HFFc6 (cell line): Measurements from ENCODE around the gene ANKRD53. TPM values are rescaled to one million over a fixed set of nuclear protein-coding genes. Genes with fewer than 3 reads are reported as not detected.
A peak's percentile ranks its signal among the peaks of the same experiment; 100 is the strongest.

Source experiments
- DNase-seq: peaks from one replicate; pipeline ENCODE4 v3.0.0-alpha.2; 2018
- H3K27ac Mint-ChIP-seq: 2 replicates; pipeline ENCODE4 v1.8.0; 2020; ENCODE audit warnings: mild to moderate bottlenecking, mixed read lengths
- H3K27me3 Mint-ChIP-seq: 2 replicates; pipeline ENCODE4 v1.8.0; 2021; ENCODE audit warnings: mild to moderate bottlenecking, moderate library complexity, mixed read lengths; ENCODE audit not compliant: insufficient read depth
- H3K36me3 Mint-ChIP-seq: 2 replicates; pipeline ENCODE4 v1.8.0; 2021; ENCODE audit warnings: low read depth, mixed read lengths
- H3K4me1 Mint-ChIP-seq: 2 replicates; pipeline ENCODE4 v1.8.0; 2020; ENCODE audit warnings: low read depth, mixed read lengths
- H3K4me3 Mint-ChIP-seq: 2 replicates; pipeline ENCODE4 v1.8.0; 2020; ENCODE audit warnings: mild to moderate bottlenecking, moderate library complexity, mixed read lengths
- H3K9me3 Mint-ChIP-seq: 2 replicates; pipeline ENCODE4 v1.8.0; 2020; ENCODE audit warnings: mild to moderate bottlenecking, mixed read lengths
- CTCF ChIP-seq: fragments of 200-600 bp; sonication (generic); IDR thresholded peaks from 2 replicates; pipeline ENCODE4 v1.5.0; 2021; ENCODE audit warnings: antibody characterized with exemption, mild to moderate bottlenecking
- total RNA-seq, 6 experiments: library from RNA; stranded (reverse); fragmentation: NEBNext Ultra II Directional; extraction: Animal tissue kit (Norgen Biotek cat#: 25700); gene quantifications; 2 replicates in 1 of 6; 3 replicates in 5 of 6; pipeline ENCODE4 v1.2.3, GENCODE V29; 2021

Gene ANKRD53
- total RNA-seq, 6 experiments from 2014 or later = 0.64 to 1.1 (median 0.85) TPM

DNA sequence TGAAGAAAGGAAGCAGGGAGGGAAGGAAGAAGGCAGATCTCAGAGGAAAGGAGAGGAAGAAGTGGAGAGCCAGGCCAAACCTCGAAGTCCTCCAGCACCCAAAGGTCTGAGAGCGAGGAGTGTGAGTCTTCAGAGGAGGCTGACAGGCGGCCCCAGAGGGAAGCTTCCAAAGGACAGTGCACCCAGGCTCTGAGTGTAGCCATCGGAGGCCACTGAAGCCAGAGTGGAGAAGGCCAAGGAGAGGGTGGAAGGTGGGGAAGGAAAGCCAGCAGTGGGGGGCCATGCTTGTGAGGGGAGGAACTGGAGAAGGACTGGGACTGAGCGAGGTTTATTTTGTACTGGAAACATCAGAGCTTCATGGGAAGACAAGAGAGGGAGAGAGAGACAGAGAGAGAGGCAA, 36.7 kb upstream of the ANKRD53 start:
- Mint-ChIP-seq H3K27me3 (peaks cover 3% of the 10 kb centered on the region), H3K9me3 (no peaks in the 10 kb centered on the region), H3K36me3 (no peaks in the 10 kb centered on the region), H3K27ac (no peak overlapping the region), H3K4me1 (peaks cover 18% of the 10 kb centered on the region), H3K4me3 (no peak overlapping the region)
- no peak for TF ChIP-seq CTCF
- DNase-seq = no peak

DNA sequence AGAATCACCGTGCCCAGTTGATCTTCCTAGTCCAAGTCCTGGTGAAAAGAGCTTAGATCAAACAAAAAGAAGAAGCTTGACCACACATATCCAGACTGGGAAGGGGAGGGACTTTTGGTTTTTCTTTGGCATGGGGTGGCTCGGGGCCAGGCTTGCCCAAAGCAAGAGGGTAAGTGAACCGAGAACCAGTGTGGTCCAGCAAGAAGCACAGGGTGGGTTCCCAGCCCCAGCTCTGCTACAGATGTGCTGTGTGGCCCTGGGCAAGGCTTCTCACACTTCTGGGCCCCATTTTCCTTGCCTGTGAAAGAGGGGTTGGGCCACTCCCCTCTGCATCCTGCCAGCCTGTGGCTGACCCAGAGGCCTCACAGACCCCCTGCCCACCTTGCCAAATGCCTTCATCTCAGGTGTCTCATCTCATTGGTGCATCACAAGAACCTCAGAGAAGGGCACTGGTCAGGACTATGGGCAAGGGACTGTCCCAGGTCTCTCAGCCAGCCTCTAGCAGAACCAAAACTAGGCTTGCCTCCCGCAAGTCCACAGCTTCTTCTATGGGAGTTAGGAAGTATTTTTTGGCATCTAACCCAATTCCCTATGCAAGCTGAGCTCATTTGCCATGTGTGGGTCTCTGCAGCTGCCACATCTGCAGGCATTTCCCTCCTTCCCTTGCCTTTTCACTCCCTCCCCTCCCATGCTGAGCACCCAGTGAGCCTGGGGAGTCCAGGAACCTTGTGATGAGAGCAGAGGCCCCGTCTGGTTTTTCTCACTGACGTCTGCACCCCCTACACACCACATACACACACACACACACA, 35.8 kb upstream of the ANKRD53 start:
- no peaks in the 10 kb centered on the region for H3K9me3 Mint-ChIP-seq
- H3K4me1 Mint-ChIP-seq = peaks cover 27% of the 10 kb centered on the region
- no peaks in the 10 kb centered on the region for H3K36me3 Mint-ChIP-seq
- TF ChIP-seq CTCF = no peak
- no peak for DNase-seq
- H3K4me3 Mint-ChIP-seq = no peak overlapping the region
- no peak overlapping the region for H3K27ac Mint-ChIP-seq
- peaks cover 3% of the 10 kb centered on the region for H3K27me3 Mint-ChIP-seq

- H3K27me3 Mint-ChIP-seq = peaks cover 3% of the 10 kb centered on the region
- no peak for TF ChIP-seq CTCF
- H3K36me3 Mint-ChIP-seq = no peaks in the 10 kb centered on the region
- H3K9me3 Mint-ChIP-seq = no peaks in the 10 kb centered on the region
- no peak overlapping the region for H3K27ac Mint-ChIP-seq
- H3K4me1 Mint-ChIP-seq = peaks cover 34% of the 10 kb centered on the region
- no peak for DNase-seq
- no peak overlapping the region for H3K4me3 Mint-ChIP-seq
These were observed 35.1 kb upstream of the ANKRD53 start for GRCh38 chr2:70943205-70943871.

- Mint-ChIP-seq H3K9me3 (no peaks in the 10 kb centered on the region), H3K4me1 (peaks cover 37% of the 10 kb centered on the region), H3K36me3 (no peaks in the 10 kb centered on the region), H3K27me3 (peaks cover 4% of the 10 kb centered on the region), H3K27ac (no peak overlapping the region), H3K4me3 (no peak overlapping the region)
- DNase-seq = no peak
- no peak for TF ChIP-seq CTCF
These were observed 34.2 kb upstream of the ANKRD53 start for GRCh38 chr2:70944111-70944690.

DNA sequence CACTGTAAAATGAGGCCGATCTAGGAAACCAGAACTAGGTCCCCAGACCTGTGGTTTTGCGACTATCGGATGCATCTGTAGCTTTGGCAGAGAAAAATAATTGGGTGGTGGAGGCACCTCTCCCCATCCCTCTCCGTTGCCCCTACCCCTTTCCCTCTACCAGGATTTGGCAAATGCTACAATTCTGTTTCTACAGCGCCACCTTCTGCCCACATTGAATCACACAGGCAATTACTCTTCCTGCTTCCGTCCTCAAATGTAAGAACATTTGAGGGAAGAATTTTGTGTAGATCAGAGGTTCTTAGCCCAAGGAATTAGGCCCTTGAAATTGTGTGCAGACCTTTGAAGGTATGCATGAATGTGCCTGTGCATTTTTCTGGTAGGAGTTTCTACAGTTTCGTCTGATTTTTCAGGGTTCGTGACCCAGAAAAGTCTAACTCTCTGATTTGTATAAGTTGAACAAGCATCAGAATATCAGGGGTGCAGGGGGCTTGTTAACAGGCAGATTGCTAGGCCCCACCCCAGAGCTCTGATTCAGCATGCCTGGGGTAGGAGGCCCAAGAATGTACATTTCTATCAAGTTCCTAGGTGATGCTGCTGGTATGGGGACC, 31.5 kb upstream of the ANKRD53 start:
- Mint-ChIP-seq H3K27ac (no peak overlapping the region), H3K4me1 (peaks cover 37% of the 10 kb centered on the region), H3K36me3 (no peaks in the 10 kb centered on the region), H3K4me3 (no peak overlapping the region), H3K27me3 (peaks cover 2% of the 10 kb centered on the region), H3K9me3 (no peaks in the 10 kb centered on the region)
- TF ChIP-seq CTCF = peak; percentile 90
- peak; percentile 38 for DNase-seq
